NK-92 treated with Interleukin-12 subunit alpha and Interleukin-12 subunit beta, amount 100 ng/mL, for 24 hours (cell line): ENCODE results near the gene DOLK.
"Not testable (repeated sequence)": the region's sequence is repeated elsewhere in the genome, so short reads cannot be mapped to it uniquely, and the experiment has no call there.

Experiments used
- DNase-seq: peaks from one replicate; lab custom pipeline; 2025; lab: John Stamatoyannopoulos, UW

DOLK gene

DNA sequence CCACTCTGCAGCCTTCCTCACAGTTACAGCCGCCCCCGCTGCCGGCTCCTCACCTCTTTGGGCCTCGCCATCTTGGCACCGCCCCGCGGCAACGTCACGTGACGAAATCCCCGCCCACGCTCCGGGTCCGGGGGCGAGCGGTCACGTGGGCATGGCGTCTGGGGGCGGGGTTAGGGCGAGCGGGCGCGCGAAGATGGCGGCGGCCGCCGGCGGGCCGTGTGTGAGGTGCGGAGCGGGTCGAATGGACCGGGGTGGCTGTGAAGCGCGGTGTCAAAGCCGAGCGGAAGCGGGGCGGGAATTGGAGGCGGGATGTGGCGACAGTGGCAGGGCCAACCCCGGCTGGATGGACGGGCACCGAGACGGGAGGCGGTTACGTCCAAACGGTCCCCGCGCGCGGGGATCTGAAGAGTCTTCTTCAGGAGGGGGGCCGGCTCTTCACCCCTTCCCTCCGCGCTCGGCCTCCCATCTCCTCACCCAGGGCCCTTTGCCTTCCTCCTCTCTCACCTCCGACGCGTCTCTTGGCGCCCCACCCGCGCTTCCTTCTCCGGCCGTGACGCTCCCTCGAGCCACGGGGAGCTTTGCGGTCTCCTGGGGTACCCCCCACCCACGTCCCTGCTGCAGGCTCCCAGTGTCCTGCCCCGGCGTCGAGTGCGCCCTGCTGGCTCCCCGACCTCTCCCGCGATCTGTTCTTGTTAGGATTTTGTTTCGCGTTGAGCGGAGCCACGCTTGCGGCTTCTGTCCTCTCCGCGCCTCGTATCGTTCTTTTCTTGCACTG lies at the start of gene DOLK, which contains the start of gene NUP188:
Gene DOLK, minus strand, starts transcription at position 77 of the 775 bp plus-strand sequence. CDS start 300 bp downstream, outside the sequence.
Gene NUP188, plus strand, starts transcription at position 173 of the 775 bp plus-strand sequence. Its CDS starts 21 bp downstream, at position 194.
- DNase-seq, result peak; percentile 87

DNA sequence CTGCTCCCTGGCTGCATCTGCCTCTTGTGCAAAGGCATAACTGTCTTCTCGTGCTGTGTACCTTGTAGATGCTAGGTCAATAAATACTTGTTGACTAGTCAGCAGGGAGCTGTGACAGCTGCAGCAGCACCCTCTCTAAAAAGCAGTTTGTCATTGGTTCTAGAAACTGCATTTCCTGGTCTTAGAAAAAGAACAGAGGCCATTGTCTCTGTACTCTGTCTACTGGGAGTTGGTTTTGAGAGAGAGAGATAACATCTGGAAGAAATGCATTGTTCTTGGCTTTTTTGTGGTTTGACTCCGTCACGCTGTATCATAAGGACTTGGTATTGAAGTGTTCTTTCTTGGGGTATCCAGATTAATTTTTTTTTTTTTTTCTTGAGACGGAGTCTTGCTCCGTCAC lies 48.4 kb upstream of the DOLK start:
- no peak for DNase-seq

DNA sequence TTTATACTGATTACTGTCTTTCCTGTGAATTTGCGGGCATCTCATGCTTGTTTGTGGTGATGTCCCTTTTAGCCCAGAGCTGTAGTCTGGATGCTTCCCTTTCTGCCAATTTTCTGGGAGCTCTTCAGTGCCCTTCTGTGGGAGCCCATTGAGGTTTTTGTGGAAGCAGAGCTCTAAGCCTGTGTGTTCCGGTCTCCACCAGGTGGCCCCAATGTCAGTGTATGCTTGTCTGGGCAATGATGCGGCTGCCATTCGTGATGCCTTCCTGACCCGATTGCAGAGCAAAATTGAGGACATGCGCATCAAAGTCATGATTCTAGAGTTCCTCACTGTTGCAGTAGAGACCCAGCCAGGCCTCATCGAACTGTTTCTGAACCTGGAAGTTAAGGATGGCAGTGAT lies 45.6 kb upstream of the DOLK start:
- no peak for DNase-seq

DNA sequence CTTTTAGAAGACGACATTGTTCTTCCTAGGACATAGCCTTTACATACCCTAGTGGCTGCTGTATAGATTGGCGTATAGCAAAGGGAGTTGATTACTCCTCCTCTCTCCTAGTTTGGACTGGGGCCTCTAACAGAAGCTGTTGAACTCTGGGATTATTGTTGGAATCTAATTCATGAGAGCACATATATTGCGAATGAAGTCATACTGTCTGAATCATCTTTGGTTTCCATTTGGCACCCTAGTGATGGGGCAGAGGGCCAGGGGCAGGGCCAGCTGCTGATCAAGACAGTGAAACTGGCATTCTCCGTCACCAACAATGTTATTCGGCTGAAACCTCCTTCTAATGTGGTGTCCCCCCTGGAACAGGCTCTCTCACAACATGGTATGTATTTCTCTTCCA lies 40.4 kb upstream of the DOLK start:
- DNase-seq, result no peak

DNA sequence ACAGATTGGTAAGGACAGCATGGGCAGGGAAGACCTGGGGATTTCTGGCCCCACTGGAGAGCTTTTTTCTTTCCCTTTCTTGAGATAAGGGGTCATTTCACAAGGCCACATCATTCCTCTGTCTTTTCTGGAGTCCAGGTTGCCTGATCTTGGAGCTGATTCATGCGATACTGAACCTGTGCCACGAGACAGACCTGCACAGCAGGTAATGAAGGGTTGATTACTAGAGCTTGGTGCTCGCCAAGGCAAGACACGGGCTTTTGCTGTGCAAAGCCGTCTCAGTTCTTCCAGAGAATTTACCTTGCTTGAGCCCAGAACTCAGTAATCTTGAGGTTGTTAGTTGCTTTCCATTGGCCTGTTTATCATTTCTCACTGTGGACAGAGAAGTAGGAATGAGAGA lies 39.3 kb upstream of the DOLK start:
- no peak for DNase-seq

DNA sequence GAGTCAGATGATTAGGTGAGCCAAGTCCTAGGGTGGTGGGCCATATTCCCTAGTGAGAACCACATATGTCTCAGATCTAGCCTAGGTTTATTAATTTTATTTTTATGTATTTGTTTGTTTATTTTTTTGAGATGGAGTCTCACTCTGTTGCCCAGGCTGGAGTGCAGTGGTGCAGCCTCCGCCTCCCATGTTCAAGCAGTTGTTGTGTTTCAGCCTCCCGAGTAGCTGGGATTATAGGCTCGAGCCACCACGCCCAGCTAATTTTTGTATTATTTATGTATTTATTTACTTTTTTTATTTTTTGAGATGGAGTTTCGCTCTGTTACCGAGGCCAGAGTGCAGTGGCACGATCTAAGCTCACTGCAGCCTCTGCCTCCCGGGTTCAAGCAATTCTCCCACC lies 36.1 kb upstream of the DOLK start:
- DNase-seq, result no peak

DNA sequence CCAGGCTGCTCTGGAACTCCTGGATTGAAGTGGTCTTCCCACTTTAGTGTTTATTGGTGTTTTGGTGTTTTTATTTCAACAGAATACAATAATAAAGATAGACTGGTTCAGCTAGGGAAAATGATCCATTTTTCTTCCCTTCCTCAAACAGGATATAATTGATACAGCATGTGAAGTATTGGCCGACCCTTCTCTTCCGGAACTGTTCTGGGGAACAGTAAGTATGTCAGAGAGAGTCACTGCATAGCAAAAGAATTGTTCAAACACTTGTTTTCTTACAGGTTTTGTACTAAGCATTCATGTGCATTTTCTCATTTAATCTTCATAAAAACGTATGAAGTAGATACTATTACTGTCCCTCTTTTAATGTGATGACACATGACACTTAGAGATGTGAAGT lies 31.7 kb upstream of the DOLK start:
- no peak for DNase-seq

DNA sequence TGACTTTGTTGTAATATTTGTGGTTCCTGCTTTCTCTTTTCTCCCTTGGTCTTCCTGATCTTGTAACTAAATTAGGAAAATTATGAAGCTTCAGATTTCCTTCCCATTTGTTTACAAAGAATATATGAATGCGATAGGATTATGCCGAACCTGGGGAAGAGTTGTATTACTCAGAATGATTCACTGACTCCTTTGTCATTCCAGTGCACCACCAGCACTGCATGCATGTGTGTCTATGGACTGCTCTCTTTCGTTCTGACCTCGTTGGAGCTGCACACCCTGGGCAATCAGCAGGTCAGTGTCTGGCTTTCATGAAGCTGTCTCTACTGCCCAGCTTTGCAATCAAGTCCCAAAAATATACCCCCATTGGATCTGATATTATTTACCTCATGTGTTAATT lies 25.6 kb upstream of the DOLK start:
- DNase-seq, result no peak

DNA sequence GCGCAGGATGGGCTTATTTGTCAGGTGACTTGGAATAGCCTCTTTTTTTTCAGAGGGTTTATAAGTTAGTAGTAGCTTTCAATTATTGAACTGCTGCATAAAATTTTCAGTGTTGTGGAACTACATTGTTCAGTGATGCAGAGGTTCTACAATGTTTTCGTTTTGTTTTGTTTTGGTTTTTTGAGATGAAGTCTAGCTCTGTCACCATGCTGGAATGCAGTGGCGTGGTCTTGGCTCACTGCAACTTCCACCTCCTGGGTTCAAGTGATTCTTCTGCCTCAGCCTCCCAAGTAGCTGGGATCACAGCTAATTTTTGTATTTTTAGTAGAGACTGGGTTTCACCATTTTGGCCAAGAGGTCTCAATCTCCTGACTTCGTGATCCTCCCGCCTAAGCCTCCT lies 22.1 kb upstream of the DOLK start:
- DNase-seq, result no peak

DNA sequence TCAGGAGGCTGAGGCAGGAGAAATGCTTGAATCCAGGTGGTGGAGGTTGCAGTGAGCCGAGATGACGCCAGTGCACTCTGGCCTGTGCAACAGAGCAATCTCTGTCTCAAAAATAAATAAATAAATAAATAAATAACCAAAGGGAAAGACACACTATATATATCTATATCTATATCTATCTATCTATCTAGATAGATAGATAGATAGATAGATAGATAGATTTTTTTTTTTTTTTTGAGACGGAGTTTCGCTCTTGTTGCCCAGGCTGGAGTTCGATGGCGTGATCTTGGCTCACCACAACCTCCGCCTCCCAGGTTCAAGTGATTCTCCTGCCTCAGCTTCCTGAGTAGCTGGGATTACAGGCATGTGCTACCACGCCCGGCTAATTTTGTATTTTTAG lies 14.0 kb upstream of the DOLK start:
- DNase-seq, result not testable (repeated sequence)

DNA sequence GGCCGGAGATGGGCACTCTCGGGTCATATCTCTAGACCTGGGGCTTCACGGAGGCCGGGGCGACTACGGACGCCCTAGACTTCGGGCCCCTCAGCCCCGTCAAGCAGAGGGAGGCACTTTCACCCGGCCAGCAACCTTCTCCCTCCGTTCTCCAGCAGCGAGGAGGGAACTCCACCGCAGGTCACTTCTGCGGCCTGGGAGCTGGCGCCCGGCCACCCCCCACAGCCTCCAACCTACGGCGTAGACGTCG lies 201 bp downstream of the DOLK start:
- DNase-seq, result no peak

DNA sequence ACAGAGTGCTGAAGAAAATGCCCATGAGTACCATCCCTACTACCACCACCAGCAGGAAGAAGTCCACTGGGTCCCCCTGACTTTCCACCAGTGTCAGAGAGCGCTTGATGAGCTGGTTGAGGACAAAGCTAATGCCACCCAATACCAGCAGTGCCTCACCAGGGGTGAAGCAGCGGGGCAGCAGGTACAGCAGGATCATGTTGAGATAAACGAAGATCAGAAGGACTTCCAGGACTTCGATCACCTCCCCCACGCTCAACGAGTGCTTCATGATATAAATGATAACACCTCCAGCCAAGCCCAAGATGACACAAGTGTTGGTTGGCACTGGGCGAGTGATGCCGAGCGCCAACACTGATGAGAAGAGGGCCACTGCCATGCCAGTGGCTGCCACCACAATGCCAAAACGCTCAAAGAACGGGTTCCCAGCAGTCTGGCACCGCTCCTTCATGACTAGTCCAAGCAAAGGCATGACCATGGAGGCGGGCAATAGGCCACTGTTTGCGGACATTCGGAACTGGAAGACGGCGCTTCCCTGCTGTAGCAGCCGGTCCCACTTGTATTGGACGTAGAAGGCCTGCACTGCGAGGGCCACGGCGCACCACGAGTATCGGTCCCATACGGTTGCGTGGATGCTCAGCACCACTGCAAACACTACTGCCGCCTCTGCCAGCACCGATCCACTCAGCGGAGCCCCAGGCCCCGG lies 679 bp downstream of the DOLK start:
- no peak for DNase-seq

DNA sequence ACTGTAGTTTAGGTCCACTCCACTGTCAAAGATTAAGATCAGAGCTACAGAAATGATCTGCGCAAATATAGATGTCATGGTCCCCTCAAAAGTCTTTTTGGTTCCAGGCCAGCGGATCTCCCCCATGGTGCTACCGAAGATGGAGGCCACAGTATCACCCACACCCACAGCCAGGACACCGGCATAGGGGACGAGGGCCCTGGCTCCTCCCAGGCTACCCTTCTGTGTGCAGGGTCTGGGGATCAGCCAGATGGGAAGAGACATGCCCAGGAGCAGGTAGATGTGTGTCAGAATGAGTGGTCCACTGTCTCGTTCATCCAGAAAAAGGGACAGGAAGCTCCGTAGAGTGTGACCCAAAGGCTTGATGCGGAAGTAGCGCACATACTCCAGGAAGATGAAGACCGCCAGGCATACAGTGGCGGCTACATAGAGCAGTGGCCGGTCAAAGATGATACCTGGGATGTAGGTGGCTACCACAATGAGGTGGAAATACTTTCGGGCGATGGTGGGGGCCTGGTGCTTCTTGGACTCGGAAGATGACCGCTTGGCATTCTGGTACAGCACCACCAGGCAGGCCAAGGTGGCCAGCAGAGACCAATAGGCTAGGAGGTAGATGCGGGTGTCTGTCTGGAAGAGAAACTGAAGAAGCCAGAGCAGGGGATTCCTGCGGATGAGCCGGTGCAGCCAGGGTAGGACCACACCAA lies 1.5 kb downstream of the DOLK start:
- DNase-seq, result no peak

DNA sequence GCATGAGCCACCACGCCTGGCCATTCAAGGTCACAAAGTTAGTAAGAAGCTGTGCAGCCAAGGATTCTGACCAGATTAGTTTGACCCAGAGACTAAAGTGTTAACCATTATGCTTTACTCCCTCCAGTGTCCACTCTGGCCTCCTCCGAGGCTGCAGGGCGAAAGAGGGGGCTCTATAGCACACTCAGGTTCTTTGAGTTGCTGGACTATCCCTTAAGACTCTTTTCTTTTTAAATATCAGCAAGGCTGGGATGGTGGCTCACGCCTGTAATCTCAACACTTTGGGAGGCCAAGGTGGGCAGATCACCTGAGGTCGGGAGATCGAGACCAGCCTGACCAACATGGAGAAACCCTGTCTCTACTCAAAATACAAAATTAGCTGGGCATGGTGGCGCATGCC lies 2.4 kb downstream of the DOLK start:
- not testable (repeated sequence) for DNase-seq

DNA sequence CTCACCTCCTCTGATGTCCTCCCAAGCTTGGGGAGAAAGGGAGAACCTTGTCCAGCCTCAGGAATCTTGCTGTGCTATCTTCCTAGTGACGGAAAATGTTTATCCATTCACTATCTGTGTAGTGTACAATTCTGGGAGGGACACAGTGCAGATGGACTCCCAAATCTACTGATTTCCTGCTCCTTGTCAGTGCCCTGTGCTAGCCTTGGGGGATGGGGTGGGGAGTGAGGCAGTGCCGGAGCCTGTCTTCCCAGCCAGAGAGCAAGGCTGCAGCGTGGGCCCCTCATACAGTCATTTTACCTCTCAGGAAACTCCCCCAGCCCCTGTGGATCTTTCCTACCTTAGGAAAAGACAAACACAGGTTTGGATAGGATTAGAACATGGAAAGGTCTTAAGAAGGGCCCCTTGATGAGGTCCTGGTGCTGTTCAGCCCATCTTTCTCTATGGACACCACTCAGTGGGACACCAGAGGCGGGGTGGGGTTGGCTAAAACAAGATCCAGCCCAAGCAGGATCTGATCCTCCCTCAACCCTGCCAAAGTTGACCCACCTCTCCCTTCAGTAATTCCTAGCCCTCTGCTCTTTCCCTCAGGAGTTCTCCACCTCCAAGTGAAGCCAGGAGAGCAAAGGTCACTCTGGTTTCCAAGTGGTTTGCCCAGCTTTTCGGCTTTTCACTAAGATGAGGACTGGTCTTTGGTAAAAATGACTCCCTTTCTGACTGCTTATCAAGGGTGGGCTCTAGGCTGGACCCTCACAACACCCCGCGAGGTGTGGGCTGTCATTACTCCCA lies 3.4 kb downstream of the DOLK start:
- DNase-seq, result no peak

DNA sequence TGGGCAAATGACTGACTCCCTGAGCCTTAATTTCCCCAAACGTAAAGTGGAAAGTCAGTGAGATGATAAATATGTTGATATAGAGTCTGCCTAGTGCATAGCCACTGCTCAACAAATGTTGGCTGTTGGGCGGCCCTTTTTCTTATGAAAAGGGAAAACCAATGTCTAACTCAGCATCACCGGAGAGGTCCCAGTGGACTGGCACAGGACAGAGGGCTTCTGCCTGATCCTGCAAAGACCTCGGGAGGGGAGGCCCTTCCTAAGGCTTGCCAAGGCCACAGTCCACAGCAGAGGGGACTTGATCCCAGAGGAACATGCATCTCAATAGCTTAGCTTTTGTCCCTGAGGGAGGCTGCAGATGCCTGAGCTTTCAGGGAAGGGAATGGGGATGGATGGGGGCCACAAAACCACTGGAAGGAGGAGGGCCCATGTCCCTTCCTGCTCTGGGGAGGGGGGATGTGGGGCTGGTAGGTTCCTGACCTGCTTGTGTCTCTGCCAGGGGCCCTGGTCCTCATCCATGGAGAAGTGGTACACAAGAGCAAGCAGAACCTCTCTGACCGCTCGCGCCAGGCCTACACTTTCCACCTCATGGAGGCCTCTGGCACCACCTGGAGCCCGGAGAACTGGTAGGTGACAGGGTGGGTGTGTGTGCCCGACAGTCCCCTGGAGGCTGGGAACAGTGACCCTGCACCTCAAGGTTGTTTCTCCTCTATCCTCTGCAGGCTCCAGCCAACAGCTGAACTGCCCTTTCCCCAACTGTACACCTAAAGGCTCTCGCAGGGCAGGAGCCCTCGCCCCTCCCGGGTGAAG lies 6.3 kb downstream of the DOLK start:
- DNase-seq, result no peak

DNA sequence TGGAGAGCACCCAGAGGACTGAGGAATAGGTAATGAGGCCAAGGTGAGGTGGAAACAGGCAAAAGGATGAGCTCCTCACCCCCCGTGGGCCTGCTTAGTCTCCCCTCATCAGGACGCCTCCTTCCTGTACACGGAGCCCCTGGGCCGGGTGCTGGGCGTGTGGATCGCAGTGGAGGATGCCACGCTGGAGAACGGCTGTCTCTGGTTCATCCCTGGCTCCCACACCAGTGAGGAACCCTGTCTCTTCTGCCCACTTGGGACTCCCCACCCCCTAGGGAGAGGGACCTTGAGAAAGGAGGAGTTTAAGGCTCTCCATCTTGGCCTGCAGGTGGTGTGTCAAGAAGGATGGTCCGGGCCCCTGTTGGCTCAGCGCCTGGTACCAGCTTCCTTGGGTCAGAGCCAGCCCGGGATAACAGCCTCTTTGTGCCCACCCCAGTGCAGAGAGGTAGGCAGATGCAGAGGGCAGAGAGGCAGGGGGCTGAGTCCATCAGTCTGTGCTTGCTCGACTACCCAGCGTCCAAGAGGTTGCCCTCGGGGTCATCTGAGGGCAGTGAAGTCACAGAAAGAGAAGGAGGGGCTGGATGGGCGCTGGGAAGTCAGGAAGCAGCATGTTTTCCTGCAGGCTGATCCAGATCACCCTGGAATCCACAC lies 7.0 kb downstream of the DOLK start:
- DNase-seq, result no peak

DNA sequence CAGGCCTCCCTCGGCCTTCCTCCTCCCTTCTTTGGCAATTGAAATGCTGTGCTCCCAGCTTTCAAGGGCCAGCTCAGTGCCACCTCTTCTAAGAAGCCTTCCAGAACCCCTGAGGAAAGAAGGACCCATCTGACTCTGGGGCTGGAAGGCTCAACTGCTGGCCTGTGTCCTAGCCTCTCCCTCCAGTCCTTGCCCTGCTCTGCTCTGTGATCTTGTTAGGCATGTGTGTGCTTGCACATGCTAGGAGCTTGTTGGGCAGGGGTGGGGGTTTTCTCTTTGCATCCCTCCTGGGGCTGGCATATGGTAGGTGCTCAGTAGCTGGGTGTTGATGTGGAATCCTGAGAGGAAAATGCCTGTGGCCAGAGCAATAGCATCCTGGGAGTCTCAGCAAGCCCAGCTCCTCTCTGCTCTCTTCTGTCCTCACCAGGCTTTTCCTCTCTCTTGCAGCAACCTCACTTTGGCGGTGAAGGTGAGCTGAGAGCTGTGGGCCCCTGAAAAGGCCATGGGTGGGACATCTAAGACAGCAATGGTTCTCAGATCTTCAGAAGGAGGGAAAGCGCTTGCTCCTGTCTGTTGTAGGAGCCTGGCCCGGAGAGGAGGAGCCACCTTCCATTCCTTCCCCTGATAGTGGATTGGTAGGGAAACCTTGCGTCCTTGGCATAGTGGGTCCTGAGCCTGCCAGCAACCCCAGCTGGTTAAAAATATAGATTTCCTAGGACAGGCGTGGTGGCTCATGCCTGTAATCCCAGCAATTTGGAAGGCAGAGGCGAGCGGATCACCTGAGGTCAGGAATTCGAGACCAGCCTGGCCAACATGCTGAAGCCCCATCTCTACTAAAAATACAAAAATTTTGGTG lies 9.9 kb downstream of the DOLK start:
- no peak for DNase-seq

DNA sequence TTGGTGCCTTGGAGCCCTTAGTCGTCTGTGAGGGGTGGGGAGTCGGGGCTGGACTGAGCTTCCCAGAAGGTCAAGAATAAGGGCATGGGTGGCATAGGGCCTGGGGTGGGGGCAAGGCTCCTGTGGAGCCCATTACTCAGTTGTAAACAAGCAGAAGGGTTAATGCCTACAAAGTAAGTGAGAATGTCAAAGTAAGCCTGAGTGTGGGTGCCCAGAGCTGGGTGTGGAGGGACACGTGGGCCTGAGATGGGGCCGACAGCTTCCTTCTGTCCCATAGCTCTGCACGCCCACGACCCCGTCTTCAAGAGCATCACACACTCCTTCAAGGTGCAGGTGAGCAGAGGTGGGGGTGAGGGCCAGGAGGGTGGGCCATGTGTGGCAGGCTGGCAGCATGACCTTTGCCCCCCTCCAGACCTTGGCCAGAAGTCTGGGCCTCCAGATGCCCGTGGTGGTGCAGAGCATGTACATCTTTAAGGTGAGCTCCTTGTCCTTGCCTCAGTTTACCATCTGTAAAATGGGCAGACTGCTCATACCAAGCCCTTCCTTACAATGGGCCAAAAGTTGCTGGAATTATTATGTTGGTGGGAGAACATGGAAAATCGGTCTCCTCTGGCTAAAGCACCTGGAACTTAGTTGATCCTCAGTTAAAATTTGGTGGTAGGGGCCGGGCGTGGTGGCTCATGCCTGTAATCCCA lies 11.1 kb downstream of the DOLK start:
- DNase-seq, result no peak
